ENCODE measurements around the gene PFN4.
A peak's percentile ranks its signal among the peaks of the same experiment; 100 is the strongest.
"Not testable (repeated sequence)": the region's sequence is repeated elsewhere in the genome, so short reads cannot be mapped to it uniquely, and the experiment has no call there.

Gene PFN4, protein sequence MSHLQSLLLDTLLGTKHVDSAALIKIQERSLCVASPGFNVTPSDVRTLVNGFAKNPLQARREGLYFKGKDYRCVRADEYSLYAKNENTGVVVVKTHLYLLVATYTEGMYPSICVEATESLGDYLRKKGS

DNA sequence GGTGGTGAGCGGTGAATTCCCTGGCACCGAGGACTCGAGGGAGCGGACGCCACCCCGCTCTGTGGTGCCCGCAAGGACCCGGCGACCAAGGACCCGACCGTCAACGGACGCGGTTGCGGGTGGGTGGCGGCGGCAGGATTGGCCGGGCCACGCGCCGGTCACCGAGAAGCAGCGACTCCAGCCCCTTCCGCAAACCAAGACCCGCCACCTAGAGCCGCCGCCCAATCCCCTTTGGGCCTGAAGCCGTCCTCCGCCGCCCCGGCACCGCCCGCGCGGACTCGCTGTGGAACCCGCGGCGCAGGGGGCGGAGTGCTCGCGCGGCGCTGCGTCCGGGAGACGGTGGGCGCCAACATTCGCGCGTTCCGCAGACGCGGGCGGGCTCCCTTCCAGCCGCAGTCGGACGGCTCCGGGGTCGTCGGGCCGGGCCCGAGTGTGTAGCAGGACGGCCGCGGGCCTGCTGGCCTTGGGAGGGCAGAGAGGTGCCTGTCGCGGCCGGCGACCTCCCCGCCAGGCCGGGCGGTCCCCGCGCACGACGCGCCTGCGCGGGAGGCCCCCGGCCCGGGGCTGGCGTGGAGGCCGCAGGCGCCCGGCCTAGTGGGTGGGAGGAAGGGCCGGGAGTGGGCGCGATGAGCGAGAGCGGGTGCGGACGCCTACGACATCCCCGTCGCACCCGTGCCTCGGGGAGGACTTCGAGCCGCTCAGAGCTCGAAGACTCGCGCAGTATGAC, at the start of gene PFN4, which contains the start of gene FAM228B:
PFN4 (minus strand) TSS at position 140 of the 727 bp plus-strand sequence. CDS start 799 bp downstream, outside the sequence.
FAM228B (plus strand) TSS at position 275 of the 727 bp plus-strand sequence. CDS start 893 bp downstream, outside the sequence.
- peak; percentile 75 for DNase-seq

DNA sequence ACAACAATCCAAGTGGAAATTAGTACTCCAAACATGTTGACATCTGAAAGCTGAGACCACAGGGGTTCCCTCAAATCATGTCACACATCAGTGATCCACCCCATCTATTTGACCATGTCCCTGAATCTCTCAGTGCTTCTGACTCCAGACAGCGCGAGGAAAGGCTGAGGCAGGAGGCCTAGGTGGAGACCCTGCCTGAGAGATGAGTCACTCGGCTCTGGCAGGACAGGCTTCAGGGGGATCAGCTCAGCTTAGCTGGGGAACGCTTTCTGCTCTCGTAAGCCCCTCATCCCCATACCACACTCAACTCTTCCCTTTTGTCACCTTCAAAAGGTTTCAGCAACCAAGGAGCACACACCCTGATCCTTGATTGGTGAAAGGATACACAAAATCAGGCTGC, 45.9 kb upstream of the PFN4 start:
- DNase-seq = no peak

DNA sequence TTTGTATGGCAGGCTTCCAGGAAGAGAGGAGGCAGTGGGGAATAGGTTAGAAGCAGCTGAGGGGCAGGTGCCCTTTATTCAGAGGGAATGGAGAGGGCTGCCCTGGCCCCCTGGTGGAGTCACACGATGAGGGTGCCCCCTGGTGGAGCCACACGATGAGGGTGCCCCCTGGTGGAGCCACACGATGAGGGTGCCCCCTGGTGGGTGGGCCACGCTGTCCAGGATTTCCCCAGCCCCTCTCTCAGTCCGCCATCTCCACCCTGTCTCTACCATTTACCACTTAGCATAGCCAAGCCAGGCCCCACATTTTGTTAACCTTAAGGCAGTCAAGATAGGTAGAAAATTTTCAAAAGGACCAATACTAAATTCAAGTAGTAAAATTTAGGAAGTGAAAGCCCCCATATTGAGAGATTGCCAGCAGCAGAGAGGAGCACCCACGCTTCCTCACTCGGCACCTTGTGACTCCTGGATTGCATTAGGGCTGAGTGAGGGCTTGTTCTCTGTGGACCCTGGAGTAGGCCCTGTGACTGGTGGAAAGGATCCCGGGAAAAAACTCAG, 41.4 kb upstream of the PFN4 start:
- DNase-seq = no peak

DNA sequence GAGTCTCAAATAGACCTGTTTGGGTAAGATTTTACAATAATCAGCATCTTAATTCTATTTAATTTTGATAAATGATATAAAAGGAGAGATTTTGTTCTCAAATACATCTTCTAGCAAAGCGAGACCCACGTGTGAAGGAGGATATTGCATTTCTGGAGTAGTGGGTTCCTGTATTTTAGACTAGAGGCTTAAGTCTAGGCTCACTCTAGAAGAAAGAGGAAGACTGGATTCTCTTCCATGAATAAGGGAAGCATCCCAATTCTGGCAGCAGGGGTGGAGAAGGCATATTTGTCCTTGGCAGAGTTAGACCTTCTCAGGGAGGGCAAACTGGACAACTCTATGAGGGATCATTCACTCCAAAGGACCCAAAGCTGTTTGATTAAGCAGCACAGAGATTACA, 40.5 kb upstream of the PFN4 start:
- DNase-seq = no peak

DNA sequence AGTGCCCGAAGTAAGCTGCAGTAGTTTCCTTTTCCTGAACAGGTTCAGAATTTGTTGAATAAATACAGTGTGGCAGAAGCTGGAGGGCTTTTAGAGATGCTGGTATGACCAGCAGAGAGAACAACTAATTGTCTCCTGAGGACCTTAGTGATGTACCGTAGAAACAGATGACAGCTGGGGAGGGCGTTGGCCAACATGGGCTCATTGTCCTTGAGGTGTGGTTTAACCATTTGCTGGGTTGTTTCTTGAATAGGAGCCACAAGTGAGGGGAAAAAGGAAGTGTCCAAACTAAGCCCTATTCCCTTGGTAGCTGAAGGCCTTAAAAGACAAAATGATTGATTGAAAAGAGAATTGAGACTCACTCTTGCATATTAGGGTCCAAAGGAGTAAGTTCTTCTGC, 40.1 kb upstream of the PFN4 start:
- DNase-seq = no peak

DNA sequence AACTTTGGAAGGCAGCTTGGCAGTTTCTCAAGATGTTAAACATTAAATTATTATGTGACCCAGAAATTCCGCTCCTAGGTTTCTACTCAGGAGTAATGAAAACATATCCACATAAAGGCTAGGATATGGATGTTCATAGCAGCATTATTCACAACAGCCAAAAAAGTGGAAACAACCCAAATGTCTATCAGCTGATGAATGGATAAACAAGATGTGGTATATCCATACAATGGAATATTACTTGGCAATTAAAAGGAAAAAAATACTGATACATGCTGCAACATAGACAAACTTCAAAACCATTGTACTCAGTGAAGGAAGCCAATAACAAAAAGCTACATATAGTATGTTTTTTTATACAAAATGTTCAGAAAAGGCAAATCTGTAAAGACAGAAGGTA, 39.4 kb upstream of the PFN4 start:
- no peak for DNase-seq

DNA sequence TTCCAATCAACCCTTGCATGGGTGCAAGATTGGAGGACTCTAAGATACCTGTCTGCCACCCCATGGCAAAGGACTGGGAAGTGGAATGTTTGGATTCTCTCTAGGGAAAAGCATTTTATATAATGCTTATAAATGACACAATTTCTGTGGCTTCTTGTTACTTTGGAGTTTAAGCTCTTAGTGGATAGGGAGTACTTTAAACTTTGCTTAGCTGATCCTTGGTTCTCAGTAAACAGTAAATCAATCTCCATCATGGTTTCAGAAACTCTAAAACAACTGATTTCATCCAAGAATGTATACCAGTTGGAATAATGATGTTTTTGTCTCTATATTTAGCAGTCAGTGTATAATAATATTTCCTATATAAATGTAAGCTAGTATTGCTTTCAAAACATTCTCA, 37.6 kb upstream of the PFN4 start:
- no peak for DNase-seq

DNA sequence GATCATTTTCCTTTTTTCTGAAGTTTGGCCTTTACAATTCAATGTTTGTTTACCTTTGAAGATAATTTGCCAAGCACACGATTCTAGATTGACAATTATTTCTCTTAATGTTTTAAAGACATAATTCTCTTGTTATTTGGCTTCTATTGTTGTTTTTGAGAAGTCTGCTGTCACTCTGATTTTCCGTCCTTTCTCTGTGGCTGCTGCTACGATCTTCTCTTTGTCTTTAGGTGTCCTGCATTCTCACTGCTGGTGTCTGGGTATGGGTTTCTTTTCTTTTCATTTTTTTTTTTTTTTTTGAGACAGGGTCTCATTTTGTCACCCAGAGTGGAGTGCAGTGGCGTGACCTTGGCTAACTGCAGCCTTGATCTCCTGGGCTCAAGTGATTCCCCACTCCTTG, 36.6 kb upstream of the PFN4 start:
- no peak for DNase-seq

GRCh38 chr2:24158131-24158530, 35.0 kb upstream of the PFN4 start:
- no peak for DNase-seq

DNA sequence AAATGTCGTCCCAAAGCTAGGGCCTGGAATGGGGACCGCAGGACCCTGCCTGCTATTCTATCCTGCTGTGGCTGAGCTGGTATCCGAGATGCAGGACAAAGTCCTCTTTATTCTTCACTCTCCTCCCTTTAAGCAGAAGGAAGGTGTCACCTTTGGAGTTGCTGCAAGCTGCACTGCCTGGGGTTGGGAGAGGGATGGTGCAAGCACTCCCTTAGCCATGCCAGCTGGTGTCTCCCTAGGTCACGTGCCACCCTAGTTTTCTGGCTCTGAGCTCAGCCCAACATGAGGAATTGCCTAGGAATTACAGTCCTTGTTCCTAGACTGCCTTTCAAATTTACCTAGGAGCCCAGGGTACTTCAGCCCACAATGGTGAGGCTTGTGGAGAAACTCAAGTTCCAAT, 30.3 kb upstream of the PFN4 start:
- no peak for DNase-seq

DNA sequence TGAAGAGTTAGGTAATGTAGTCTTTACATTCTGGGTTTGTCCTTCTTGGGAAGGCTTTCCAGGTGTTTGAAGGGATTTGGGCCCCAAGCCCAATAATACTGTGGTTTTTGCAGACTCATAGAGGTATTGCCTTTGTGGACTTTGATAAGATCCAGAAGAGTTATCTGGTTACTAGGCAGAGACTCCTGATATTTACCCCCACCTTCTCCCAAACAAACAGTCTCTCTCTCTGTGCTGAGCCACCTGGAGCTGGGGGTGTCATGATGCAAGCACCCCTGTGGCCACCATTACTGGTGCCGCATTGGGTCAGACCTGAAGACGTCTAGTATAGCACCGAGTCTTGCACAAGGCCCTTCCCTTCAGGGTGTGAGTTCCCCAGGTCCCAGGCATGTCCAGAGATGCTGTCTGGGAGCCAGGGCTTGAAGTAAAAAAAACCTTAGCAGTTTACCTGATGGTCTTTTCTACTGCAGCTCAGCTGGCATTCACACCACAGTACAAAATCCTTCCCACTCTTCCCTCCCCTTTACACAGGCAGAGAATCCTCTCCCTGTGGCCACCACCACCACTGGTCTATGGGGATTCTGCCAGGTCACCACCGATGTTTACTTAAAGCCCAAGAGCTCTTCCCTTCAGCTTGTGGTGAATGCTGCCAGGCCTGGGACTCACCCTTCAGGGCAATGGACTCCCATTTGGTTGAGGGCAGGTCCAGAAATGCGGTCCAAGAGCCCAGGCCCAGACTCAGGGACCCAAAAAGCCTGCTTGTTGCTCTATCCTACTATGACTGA, 29.5 kb upstream of the PFN4 start:
- DNase-seq = no peak

- no peak for DNase-seq
These were observed 24.2 kb upstream of the PFN4 start for GRCh38 chr2:24147364-24147763.

- DNase-seq = not testable (repeated sequence)
These were observed 17.2 kb upstream of the PFN4 start for GRCh38 chr2:24140305-24140704.

GRCh38 chr2:24132543-24132942, 9.4 kb upstream of the PFN4 start:
- DNase-seq = no peak

DNA sequence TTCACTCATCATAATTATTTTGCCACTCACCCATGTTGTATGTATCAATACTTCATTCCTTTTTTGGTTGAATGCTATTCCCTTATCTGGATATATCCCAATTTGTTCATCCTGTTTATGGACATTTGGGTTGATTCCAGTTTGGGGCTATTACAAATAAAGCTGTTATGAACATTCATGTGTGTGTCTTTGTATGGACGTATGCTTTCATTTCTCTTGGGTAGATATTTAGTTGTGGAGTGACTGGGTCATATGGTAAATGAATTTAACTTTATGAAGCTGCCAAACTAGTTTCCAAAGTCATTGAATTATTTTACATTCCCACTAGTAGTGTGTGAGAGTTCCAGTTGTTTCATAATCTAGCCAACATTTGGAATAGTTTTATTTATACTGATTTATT, 2.8 kb upstream of the PFN4 start:
- DNase-seq = no peak

GRCh38 chr2:24123922-24124580, 917 bp upstream of the PFN4 start:
- peak; percentile 48 for DNase-seq

DNA sequence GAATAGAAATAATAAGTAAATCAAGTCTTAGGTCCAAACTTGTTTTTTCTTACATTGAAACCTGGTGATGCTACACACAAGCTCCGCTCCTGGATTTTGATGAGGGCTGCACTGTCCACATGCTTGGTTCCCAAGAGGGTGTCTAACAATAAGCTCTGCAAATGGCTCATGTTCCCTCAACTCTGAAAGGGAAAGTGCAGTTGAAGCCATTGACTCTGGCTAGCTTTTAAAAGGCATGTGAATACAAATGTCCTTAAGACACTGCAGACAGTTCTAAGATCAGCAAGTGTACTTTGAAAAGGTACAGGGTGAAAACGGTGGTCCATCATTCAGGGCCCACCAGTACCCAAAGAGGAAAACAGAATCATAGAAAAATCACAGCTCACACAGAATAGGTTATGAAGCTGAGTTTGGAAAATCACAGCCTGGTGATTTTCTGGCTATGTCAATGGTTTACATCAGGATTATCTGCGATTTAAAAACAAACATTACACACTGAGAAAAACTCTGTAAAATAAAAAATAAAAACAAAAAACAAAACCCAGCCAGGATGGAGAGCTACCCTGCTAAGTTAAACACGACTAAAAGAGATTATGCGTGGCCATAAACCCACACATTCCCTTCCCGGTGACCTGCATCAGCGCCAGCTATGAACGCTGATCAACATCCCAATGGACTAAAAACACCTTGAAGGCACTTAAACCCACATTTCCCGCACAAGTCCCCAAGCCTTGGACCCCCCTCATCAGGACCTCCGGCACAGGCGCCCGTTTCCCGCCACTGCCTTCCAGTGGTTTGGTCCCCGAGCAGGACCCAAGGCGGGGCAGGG, 554 bp downstream of the PFN4 start:
- no peak for DNase-seq

DNA sequence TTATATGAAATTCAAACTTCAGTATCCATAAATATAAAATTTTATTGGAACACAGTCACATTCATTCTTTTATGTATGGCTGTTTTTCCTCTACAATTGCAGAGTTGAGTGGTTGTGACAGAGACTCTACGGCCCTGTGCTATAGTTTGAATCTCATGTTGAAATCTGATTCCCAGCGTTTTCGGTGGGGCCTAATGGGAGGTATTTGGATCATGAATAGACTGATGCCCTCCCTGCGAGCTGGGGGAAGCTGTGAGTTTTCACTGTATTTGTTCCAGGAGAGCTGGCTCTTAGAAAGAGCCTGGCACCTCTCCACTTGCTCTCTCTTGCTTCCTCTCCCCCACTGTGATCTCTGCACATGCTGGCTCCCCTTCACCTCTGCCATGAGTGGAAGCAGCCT, 1.7 kb downstream of the PFN4 start:
- DNase-seq = no peak

DNA sequence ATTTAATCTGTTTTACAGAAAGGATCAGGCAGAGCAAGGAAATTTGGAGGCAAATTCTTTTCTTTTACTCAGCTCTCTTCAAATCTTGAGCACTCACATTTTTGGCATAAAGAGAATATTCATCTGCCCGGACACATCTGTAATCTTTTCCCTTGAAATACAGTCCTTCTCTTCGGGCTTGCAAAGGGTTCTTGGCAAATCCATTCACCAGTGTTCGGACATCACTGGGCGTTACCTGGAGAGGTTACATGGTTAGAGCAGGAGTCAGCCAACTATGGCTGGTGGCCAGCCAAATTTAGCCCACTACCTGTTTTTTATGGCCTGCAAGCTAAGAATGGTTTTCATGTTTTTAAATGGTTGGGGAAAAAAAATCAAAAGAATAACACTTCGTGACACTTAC, 2.1 kb downstream of the PFN4 start:
- DNase-seq = no peak

- no peak for DNase-seq
These were observed 5.2 kb downstream of the PFN4 start for GRCh38 chr2:24117902-24118301.

DNA sequence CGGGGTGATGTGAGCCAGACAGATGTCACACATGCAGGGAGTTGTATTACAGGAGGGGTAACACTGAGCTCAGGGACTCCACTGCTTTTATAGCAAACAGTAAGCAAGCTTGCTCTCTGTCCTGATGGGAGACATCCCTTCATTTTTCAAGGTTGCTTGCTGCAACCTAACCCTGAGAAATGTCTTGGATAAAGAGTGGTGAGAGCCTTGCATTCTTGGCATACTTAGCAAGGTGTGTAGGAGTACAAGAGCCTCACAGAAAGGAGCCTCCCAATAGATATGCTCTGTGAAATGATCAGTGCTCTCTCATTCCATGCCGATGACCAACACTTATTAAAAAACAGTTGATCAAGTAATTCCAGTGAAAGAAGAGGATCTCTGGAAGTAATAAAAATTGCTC, 8.1 kb downstream of the PFN4 start:
- DNase-seq = no peak

DNA sequence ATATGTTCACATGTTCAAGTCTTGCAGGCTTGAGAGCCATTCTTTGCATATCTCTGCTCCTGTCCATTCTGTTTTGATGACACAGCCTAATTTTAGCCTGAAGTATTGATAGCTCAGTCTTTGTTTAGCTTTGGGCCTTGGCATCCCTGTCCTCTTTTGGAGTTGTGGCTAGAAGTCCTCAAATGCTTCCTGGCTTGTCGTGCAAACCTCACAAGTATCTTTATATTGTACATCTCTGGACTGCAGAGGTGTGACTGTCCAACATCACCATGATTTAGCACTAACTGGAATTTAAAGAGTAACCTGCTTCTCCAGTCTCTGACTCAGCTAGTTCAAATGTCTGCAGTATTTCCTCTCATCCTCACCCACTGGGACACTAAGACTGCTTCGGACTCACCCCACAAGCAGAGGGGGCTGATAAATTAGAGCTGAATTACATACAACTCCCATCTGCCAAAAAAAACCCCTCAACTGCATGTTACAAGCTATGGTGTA, 11.7 kb downstream of the PFN4 start:
- DNase-seq = no peak

All from NCI-H1105 (cell line).